Left ventricle myocardium inferior (tissue), 1 donor: ENCODE measurements around the gene RFWD3. TPM values are rescaled to one million over a fixed set of nuclear protein-coding genes. Genes with fewer than 3 reads are reported as not detected.

Experiments
- DNase-seq: peaks from one replicate; pipeline ENCODE4 v3.0.0-alpha.2; 2020
- H3K27ac ChIP-seq: fragments of 200-600 bp; replicated peaks from 2 replicates; pipeline ENCODE4 v1.8.0; 2021
- H3K27me3 ChIP-seq: fragments of 200-600 bp; 2 replicates; pipeline ENCODE4 v1.8.0; 2021; ENCODE audit warnings: low read depth
- H3K36me3 ChIP-seq: fragments of 200-600 bp; 2 replicates; pipeline ENCODE4 v1.8.0; 2021
- H3K4me1 ChIP-seq: fragments of 200-600 bp; 2 replicates; pipeline ENCODE4 v1.8.0; 2021
- H3K4me3 ChIP-seq: fragments of 200-600 bp; 2 replicates; pipeline ENCODE4 v1.8.0; 2021; ENCODE audit warnings: mild to moderate bottlenecking, moderate library complexity
- H3K9me3 ChIP-seq: fragments of 200-600 bp; replicated peaks from 2 replicates; pipeline ENCODE4 v1.8.0; 2021
- intact Hi-C: fragments of 100-400 bp; cut with micrococcal nuclease; formaldehyde crosslinking; loops from one replicate; pipeline ENCODE4 v1.11.0; 2022
- long read RNA-seq: library from polyadenylated mRNA; unstranded; transcript quantifications from one replicate; pipeline ENCODE4 v2.0.0, GENCODE V29; 2021
- total RNA-seq: library from RNA; stranded (reverse); fragmentation: NEBNext Ultra II Directional; extraction: Animal tissue kit (Norgen Biotek cat#: 25700); gene quantifications from one replicate; pipeline ENCODE4 v1.2.1, GENCODE V29; 2021
- TF ChIP-seq, protein P1 (sequence below): fragments of 200-600 bp; IDR thresholded peaks from 2 replicates; pipeline ENCODE4 v1.8.0; 2021; ENCODE audit warnings: antibody characterized with exemption, mild to moderate bottlenecking, borderline replicate concordance
- donor health status: DM: no; HTN: yes; CAD: no; lungs with severe emphysema.

The RFWD3 gene, protein sequence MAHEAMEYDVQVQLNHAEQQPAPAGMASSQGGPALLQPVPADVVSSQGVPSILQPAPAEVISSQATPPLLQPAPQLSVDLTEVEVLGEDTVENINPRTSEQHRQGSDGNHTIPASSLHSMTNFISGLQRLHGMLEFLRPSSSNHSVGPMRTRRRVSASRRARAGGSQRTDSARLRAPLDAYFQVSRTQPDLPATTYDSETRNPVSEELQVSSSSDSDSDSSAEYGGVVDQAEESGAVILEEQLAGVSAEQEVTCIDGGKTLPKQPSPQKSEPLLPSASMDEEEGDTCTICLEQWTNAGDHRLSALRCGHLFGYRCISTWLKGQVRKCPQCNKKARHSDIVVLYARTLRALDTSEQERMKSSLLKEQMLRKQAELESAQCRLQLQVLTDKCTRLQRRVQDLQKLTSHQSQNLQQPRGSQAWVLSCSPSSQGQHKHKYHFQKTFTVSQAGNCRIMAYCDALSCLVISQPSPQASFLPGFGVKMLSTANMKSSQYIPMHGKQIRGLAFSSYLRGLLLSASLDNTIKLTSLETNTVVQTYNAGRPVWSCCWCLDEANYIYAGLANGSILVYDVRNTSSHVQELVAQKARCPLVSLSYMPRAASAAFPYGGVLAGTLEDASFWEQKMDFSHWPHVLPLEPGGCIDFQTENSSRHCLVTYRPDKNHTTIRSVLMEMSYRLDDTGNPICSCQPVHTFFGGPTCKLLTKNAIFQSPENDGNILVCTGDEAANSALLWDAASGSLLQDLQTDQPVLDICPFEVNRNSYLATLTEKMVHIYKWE
- 5.9 TPM for total RNA-seq
- long read RNA-seq, full-length matches to known transcripts: 2 of 5 reads
- long read RNA-seq, partial matches to known transcripts: 1 of 5 reads
- long read RNA-seq, other reads (novel, unspliced or antisense): 2 of 5 reads

DNA sequence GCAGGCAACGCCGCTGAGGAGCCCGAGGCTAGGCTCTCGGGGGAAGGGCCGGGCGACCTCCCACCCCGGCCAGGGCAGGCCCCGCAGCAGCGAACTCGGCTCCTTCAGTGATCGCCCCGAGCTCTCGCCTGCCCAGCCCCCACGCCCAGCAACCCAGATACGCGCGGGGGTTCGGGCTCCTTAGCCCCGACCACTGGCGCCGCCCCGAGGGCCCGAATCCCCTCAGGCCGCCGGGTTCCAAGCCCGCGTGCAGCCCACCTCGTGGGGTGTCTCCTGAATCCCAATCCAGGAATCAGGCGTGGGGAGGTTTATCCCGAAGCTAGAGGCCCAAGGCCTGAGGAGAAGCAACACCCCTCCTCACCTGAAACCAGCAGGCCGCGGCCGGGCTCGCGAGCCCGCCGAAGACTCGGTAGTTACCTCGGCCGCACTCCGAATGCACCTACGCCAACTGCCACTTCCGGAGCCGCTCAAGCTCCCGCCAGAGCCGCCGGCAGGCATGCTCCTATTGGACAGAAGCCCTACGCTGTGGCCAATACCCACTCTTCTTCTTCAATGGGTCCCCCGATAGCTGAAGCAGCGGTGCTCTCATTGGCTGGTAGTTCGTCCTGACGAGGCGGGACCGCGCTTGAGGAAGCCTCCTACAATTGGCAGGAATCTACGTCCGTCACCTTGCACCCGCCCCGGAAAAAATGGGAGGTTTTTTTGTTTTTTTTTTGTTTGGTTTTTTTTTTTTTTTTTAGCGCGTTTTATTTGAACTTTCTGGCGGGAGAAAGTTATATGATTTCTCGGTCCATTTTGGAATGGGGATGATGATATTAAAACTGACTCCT is at the start of gene RFWD3:
TSS of gene RFWD3 (minus strand) at position 453 of the 830 bp plus-strand sequence. CDS start 5,428 bp downstream, outside the sequence.
- H3K36me3 ChIP-seq: peaks cover 29% of the 10 kb centered on the region
- intact Hi-C loops: no loop called here
- no peaks in the 10 kb centered on the region for H3K9me3 ChIP-seq
- H3K27me3 ChIP-seq: no peaks in the 10 kb centered on the region
- H3K27ac ChIP-seq: peak within 1 kb of the TSS; percentile 74
- TF ChIP-seq, protein P1, sequence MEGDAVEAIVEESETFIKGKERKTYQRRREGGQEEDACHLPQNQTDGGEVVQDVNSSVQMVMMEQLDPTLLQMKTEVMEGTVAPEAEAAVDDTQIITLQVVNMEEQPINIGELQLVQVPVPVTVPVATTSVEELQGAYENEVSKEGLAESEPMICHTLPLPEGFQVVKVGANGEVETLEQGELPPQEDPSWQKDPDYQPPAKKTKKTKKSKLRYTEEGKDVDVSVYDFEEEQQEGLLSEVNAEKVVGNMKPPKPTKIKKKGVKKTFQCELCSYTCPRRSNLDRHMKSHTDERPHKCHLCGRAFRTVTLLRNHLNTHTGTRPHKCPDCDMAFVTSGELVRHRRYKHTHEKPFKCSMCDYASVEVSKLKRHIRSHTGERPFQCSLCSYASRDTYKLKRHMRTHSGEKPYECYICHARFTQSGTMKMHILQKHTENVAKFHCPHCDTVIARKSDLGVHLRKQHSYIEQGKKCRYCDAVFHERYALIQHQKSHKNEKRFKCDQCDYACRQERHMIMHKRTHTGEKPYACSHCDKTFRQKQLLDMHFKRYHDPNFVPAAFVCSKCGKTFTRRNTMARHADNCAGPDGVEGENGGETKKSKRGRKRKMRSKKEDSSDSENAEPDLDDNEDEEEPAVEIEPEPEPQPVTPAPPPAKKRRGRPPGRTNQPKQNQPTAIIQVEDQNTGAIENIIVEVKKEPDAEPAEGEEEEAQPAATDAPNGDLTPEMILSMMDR: no peak
- H3K4me1 ChIP-seq: peaks cover 22% of the 10 kb centered on the region
- peak; percentile 95 for DNase-seq
- H3K4me3 ChIP-seq: peak within 1 kb of the TSS; percentile 88

DNA sequence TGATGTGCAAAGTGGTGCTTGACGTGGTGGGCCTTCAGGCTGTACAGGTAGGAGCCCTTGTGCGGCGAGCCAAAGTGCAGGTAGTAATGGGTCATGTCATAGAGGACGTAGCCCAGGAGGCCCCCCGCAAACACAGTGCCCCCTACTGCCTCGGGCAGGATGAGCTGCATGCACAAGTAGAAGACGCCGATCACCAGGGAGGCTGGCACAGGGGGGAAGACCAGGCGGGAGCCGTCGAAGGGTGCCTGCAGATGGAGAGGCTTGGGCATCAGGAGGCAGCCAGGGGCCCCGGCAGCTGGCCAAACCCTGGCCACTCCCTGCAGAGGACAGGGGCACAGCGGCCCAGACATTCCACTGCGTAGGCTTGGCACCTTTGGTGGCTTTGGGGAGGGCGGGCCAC is 49.7 kb upstream of the RFWD3 start:
- TF ChIP-seq, protein P1: no peak
- Histone ChIP-seq H3K36me3 (no peaks in the 10 kb centered on the region), H3K27ac (no peak overlapping the region), H3K4me1 (no peaks in the 10 kb centered on the region), H3K9me3 (no peaks in the 10 kb centered on the region), H3K4me3 (no peak overlapping the region), H3K27me3 (peaks cover 14% of the 10 kb centered on the region)
- DNase-seq: no peak
- intact Hi-C loops: no loop called here

DNA sequence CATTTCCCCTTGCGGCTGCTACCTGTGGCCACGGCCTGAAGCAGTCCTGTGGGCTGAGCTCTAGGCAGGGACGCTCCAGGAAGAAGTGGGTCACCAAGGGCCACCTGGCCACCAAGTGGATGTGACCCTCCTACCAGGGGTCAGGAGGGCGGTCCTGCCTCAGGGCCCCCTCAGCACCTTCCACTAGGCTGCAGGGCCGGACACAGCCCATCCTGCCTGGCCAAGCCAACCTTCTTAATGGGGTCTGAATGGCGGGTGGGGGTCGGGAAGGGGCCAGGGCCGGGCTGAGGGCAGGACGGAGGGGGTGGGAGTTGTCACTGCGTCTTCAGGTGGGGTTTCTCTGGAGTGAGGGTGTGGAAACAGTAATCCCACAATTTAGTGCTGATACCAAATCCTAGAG is 47.2 kb upstream of the RFWD3 start:
- DNase-seq: no peak
- no peak overlapping the region for H3K27ac ChIP-seq
- H3K36me3 ChIP-seq: no peaks in the 10 kb centered on the region
- intact Hi-C loops: loop anchor here (5.0 kb wide), 1 partner anchor 148 kb away; no protein-coding TSS in a partner anchor
- H3K4me3 ChIP-seq: no peak overlapping the region
- TF ChIP-seq, protein P1: no peak
- no peaks in the 10 kb centered on the region for H3K4me1 ChIP-seq
- H3K27me3 ChIP-seq: peaks cover 1% of the 10 kb centered on the region
- H3K9me3 ChIP-seq: no peaks in the 10 kb centered on the region

DNA sequence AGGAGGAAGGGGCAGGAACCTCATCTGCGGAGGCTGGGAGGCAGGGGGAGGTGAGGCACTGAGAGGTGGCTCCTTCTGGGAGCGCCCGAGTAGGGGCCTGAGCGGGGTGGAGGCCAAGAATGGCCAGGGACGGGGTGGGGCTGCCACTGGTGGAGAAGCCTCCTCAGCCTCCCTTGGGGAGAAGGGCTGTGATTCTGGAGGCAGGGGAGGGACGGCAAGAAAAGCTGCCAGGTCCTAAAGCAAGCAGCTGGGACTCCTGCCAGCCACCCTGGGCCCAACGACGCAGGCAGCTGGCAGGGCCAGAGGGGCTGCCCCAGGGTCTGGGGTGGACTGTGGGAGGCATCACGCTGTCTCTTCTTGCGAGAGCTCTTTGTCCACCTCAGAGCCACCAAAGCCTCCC is 46.6 kb upstream of the RFWD3 start:
- Histone ChIP-seq H3K4me3 (no peak overlapping the region), H3K27ac (no peak overlapping the region), H3K36me3 (no peaks in the 10 kb centered on the region), H3K4me1 (no peaks in the 10 kb centered on the region), H3K9me3 (no peaks in the 10 kb centered on the region), H3K27me3 (no peaks in the 10 kb centered on the region)
- intact Hi-C loops: loop anchor here (5.0 kb wide), 1 partner anchor 149 kb away; no protein-coding TSS in a partner anchor
- TF ChIP-seq, protein P1: no peak
- no peak for DNase-seq

DNA sequence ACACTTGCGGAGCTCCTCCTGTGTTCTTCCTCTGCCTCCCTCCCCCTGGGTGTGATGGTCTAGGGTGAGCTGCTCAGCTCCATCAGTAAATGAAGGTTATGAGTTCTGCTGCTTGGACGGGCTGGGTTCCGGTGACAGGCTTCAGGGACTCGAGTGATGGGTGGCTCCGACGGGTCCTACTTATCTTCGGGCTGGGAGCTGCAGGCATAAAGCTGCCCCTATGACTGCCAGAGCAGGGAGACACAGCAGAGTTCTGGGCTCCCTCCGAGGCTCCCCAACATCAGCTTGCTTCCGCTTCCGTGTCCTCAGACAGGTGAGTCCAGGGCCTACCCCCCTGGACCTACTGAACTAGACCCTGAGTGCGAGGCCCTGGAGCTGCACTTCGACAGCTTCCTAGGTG is 45.3 kb upstream of the RFWD3 start:
- intact Hi-C loops: loop anchor here (5.0 kb wide), 1 partner anchor 150 kb away; no protein-coding TSS in a partner anchor
- DNase-seq: no peak
- H3K27me3 ChIP-seq: no peaks in the 10 kb centered on the region
- H3K9me3 ChIP-seq: no peaks in the 10 kb centered on the region
- H3K27ac ChIP-seq: no peak overlapping the region
- H3K36me3 ChIP-seq: no peaks in the 10 kb centered on the region
- TF ChIP-seq, protein P1: no peak
- H3K4me3 ChIP-seq: no peak overlapping the region
- no peaks in the 10 kb centered on the region for H3K4me1 ChIP-seq
